H4 (cell line): ENCODE results near the gene ROBO2. TPM values are rescaled to one million over a fixed set of nuclear protein-coding genes. Genes with fewer than 3 reads are reported as not detected.

Source experiments
- DNase-seq: peaks from one replicate; pipeline ENCODE4 v3.0.0-alpha.2; 2015; ENCODE audit warnings: low spot score
- total RNA-seq: library from RNA; depleted of rRNA; stranded (reverse); fragments of >200 nt; shearing (Covaris generic); gene quantifications from 2 replicates; pipeline ENCODE4 v1.2.3, GENCODE V29; 2014; rRNA removed

Gene ROBO2
- total RNA-seq = 7.5 and 9.9 TPM in 2 replicates

DNA sequence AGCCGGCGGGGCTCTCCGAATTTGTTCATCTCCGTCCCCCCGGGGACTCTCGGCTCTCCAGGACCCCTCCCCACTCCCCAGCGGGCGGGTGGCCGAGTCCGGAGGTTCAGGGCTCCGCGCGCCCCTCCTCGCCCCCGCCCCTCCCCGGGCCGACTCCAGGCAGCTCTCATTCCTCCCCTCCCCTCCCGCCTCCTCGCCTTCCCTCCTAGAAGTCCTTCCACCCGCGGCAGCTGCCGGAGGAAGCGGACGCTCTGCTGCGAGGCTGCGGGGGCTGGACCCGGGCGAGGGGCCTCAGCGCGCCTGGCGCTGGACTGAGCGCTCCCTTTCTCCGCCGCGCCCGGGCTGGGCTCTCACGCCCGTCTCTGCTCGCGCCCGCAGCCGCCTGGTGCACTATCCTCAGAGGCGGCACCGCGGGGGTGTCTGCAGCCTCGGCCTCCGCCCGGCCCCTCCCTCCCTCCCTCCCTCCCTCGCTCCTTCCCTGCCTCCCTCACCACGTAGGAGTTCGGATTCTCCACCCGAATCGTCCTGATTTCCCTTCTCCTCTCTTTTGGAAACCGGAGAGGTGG, at the start of gene ROBO2:
Gene ROBO2, plus strand, starts transcription at position 494 of the 566 bp plus-strand sequence. CDS start 687 bp downstream, outside the sequence.
- peak; percentile 3 for DNase-seq

DNA sequence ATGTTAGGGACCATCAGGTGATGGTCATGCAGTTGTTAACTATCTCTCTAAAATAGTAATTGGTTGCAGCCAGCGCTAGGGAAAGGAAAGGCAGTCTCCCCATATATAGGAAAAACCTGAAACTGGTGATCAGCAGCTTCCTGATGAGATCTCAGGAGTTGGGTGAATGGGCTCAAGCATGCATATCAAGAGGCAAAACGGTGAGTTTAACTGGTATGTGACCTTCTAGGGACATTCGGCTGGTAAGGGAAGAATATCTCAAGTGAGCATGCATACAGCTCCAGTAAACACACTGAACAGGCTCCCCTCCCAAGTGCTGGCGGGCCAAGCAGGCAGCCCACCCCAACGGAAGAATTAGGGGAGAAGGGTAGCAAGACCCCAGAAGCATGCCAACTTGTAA, 49.3 kb upstream of the ROBO2 start:
- no peak for DNase-seq

DNA sequence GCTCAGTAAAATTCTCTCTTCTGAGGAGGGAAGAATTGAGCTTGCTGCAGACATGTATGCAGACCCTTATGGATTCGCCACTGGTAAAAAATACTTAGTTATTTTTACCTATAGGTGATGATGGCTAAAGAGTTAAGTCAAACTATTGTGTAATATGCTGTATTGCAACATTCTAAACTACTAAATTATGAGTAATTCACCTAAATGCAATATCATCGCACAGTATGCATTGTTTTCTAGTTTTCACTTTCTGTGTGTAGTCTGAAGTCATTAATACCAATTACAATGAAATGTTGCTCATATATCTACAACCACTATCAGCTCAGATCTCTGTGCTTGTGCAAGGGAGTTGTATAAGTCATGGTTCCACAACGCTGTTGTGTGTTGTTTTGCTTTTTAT, 48.7 kb upstream of the ROBO2 start:
- DNase-seq = no peak

DNA sequence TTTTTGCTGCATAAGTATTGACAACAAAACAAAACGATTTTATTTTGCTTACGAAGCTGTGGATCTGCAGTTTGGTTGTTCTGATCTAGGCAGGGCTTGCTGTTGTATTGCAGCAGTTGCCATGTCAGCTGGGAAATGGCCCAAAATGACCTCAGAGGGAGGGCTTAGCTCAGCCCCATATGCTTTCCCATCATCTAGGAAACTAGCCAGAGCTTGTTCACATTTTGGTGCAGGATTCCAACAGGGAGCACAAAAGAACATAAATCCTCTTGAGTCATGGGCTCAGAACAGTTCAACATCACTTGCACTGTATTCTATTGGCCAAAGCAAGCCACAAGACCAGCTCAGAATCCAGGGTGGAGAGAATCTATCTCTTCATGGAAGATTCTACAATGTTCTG, 42.2 kb upstream of the ROBO2 start:
- peak; percentile 5 for DNase-seq

DNA sequence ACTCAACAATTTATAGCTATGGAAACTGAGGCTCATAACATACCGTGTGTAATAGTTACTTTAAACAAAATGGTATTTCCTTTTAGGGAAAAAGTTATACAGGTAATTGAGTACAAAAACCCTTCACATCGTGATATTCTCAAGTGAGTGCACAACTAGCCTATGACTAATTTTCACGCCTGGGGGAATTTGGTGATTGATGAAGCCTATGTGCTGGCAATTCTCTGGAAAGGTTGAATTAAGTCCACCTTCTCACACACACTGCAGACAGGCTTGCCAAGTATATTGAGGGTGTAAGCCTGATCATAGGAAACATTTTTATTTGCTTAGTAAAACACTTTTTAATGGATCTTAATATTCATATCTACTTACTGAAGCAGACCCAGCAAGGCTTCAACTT, 41.3 kb upstream of the ROBO2 start:
- no peak for DNase-seq

GRCh38 chr3:77001062-77001701, 38.7 kb upstream of the ROBO2 start:
- DNase-seq = no peak

DNA sequence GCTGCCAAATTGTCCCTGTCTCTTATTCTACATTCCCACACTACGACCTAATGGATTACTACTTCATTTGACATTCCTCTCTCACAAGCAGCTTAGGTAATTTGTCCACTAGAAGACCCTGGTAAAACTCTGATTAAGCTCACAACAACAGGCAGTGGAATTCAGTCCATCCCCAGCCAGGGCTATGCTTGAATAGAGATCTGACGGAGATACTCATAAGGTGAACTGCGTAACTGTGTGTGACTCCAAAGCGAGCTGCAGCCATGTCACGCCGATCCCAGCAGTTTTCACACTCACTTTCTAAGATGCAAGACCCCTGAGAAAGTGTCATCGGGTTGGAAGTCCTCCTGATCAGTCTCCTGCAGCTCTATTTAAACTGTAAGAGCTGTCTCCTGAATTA, 25.7 kb upstream of the ROBO2 start:
- no peak for DNase-seq

- no peak for DNase-seq
These were observed 14.4 kb upstream of the ROBO2 start for GRCh38 chr3:77025471-77025870.

DNA sequence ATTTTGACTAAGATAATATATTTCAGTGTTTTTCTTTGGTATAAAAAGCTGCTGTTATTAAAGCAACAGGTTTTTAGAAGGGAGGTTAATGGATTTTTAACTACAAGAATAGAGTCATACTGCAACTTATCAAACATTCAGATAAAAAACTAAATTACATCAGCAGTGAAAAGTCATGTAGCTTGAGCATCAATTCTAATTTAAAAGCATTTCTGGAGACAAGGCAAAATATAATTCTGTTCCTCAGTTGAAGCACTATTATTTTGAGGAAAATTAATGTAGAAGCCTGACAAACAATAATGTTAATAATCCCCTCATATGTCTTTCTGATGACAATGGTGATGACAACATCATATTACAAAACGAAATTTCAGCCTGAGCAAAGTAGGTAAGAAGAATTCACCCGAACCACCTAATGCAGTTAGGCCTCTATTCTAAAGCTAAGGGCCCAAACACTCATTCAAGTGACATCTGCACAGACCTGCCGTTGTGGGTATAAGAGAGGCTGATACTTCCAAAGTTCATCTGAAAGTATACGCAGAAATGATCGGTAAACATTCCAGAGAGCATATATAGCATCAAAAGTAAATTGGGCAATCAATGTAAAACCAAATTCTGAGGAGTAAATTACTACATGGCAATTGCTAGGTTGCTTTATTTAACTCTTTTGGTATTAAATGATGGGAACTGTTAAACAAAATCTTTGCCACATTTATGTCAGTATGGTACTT, 12.8 kb upstream of the ROBO2 start:
- no peak for DNase-seq

DNA sequence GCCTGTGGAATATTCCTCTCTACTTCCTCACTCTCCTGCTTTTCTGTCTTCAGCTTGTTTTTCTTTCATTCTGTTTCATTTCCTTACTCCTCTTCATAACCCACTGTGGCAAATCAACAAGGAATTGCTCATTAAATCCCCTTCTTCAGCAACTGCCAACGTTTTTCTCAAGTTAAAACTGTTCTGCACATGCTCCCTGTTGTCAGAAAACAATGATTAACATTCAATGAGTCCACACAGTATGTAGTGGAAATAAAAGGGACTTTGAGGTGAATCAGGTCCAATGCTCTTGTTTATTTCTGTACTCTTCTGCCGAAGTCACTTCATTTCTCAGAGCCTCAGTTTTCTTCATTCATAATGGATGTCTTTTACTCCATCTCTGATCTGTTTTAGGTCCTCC, 11.9 kb upstream of the ROBO2 start:
- no peak for DNase-seq

DNA sequence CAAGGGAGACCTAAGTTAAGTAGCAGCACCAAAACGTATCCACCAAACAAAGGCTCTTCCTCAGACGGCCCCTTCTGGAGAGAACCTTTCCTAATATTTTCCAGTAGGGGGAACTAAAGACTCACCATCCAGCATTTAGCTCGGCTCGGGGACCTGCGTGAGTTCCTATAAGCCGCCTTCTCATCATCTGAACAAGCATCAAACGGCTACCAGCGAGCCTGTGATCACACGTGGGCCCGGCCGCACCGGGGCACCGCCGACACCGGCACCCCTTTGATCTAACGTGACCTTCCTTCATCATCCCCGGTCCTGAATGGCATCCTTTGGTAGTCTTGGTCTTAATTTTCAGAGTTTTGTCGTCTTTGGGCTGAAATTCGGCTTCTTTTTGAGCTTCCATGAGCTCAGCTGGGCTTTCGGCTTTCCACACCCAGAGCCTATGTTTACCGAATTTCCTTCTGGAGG, 1.4 kb upstream of the ROBO2 start:
- DNase-seq = peak; percentile 60

- peak; percentile 8 for DNase-seq
These were observed 831 bp upstream of the ROBO2 start for GRCh38 chr3:77038930-77039605.

- no peak for DNase-seq
These were observed 317 bp downstream of the ROBO2 start for GRCh38 chr3:77040216-77040615.

DNA sequence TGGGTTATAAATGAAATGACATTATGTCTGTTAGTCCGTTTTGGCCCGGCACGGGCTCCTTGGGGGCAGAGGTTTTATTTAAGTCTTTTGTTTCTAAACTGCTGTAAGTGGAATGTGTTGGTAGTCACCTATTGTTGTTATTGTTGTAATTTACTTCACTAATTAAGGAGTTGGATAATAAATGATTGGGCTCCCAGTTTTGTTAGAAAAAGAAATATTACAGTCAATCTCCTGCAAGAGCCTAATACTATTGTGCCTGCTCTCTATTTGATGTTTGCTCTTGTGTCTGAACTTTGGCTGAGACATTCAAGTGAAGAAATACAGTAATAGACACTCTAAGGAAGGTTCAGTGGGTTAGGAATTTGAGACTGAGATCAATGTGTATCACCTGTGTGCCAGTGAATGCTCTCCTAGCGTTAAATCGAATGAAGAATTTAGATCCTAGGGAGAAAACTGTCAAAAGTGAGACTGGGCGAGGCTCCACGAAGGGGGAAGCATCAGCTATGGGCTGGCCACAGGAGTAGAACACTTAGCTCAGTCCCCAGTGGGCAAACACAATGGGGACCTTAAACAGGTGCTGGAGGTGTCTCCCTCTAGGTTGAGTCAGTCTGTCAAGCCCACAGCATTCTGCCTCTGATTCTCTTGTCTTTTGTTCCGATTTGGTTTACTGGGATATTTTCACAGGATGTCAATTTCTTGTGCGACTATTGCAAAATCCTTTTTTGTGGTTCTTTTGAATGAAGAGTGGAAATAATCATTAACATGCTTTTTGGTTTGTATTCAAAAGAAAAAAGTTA, 1.2 kb downstream of the ROBO2 start:
- DNase-seq = no peak

- no peak for DNase-seq
These were observed 1.9 kb downstream of the ROBO2 start for GRCh38 chr3:77041811-77042210.

DNA sequence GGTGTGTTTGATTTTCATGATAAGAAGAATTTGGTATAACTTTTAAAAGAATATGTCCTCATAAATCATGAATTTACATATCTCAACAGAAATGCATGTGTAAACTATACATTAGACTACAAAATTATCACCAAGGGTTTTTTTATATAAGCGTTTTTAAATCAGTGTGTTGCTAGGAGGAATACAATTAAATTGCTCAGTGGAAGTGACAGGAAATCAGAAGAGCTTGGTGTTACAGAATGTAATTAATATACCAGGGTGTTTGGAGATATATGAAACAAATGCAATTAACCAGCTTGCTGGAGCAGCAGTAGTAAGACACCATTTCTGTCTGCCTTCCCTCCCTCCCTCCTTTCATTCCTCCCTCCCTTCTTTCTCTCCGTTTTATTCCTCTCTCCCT, 2.4 kb downstream of the ROBO2 start:
- no peak for DNase-seq

DNA sequence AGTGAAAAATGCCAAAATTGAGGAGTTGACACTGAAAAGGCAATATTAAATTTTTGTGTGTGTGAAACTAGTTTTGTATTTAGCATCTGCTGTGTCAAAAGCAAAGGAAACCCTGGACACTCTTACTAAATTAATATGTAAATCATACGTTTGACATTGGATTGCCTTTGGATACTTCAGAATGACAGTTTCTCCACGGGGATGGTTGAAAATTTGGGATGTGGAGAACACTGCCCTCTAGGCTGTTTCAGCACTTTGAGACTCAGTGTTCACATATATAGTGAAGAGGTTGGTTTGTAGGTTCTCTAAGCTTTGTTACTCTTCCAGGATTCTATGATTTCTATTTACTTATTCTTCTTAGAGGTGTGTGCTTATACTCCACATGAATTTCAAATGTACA, 3.0 kb downstream of the ROBO2 start:
- peak; percentile 3 for DNase-seq

- no peak for DNase-seq
These were observed 5.8 kb downstream of the ROBO2 start for GRCh38 chr3:77045686-77046085.

GRCh38 chr3:77048186-77048585, 8.3 kb downstream of the ROBO2 start:
- DNase-seq = no peak

GRCh38 chr3:77051591-77051990, 11.7 kb downstream of the ROBO2 start:
- no peak for DNase-seq

- no peak for DNase-seq
These were observed 12.2 kb downstream of the ROBO2 start for GRCh38 chr3:77052051-77052501.
